ENCODE data around the gene RPAP3. TPM values are rescaled to one million over a fixed set of nuclear protein-coding genes. Genes with fewer than 3 reads are reported as not detected.

The RPAP3 gene
- total RNA-seq, 1 experiment from 2014 or later = 70.0 TPM

DNA sequence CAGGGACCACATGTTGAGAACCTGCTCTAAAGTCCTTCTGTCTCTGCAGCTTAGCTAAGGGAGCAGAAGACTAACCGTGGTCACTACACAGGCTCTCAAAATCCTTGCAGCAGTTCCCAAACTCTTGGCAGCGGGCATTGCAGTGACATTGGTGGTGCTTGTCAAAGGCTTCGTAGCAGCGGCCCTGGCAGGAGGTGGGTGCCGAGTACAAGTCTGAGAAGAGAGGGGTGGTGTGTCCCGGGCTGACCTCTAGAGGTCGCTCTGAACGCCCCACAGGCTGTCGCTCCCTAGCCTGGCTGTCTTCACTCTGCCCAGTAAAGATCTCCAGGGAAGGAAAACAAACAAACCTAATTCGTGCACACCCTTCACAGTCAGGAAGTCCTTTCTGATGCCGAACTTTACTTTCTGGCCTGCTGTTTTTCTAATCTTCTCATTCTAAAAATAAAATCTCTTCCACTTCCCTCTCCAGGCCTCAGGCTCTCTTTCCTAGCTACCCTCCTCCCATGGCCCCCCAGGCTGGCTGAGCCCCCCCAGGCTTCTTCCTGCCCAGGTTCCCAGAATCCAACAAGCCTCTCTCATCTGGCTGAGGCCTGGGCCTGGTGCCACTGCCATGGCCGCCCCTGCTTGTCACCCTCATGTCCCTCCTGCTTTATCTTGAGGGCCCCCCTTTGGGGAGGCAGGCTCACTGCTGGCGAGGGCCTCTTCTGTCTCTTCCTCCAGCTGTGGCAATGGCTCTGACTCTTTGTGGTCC is 11.8 kb upstream of the RPAP3 start:
- peaks cover 7% of the 10 kb centered on the region; the same call in 1 of the 2 replicates for H3K4me1 ChIP-seq
- no peak overlapping the region for H3K27ac ChIP-seq
- DNase-seq = peak; percentile 86 to 92
- no peaks in the 10 kb centered on the region for H3K9me3 ChIP-seq (replicated peaks)
- no peaks in the 10 kb centered on the region for H3K27me3 ChIP-seq
- H3K4me3 ChIP-seq = no peak overlapping the region
- H3K36me3 ChIP-seq = no peaks in the 10 kb centered on the region

- no peak for DNase-seq
- Histone ChIP-seq H3K4me3 (no peak overlapping the region), H3K4me1 (peaks cover 7% of the 10 kb centered on the region; the same call in 1 of the 2 replicates), H3K27ac (no peak overlapping the region), H3K9me3 (replicated peaks) (no peaks in the 10 kb centered on the region), H3K27me3 (no peaks in the 10 kb centered on the region), H3K36me3 (no peaks in the 10 kb centered on the region)
Observed at GRCh38 chr12:47717046-47717442, 11.2 kb upstream of the RPAP3 start.

GRCh38 chr12:47715877-47716548 is 10.2 kb upstream of the RPAP3 start:
- peaks cover 7% of the 10 kb centered on the region; the same call in 1 of the 2 replicates for H3K4me1 ChIP-seq
- H3K36me3 ChIP-seq = no peaks in the 10 kb centered on the region
- H3K9me3 ChIP-seq (replicated peaks) = no peaks in the 10 kb centered on the region
- no peak overlapping the region for H3K4me3 ChIP-seq
- no peak overlapping the region for H3K27ac ChIP-seq
- H3K27me3 ChIP-seq = no peaks in the 10 kb centered on the region
- DNase-seq = no peak

- Histone ChIP-seq H3K27ac (no peak overlapping the region), H3K4me1 (peaks cover 7% of the 10 kb centered on the region; the same call in 1 of the 2 replicates), H3K36me3 (no peaks in the 10 kb centered on the region), H3K9me3 (replicated peaks) (no peaks in the 10 kb centered on the region), H3K4me3 (no peak overlapping the region), H3K27me3 (no peaks in the 10 kb centered on the region)
- DNase-seq = peak; percentile 71 to 95
Observed at GRCh38 chr12:47715393-47715876, 9.6 kb upstream of the RPAP3 start.

DNA sequence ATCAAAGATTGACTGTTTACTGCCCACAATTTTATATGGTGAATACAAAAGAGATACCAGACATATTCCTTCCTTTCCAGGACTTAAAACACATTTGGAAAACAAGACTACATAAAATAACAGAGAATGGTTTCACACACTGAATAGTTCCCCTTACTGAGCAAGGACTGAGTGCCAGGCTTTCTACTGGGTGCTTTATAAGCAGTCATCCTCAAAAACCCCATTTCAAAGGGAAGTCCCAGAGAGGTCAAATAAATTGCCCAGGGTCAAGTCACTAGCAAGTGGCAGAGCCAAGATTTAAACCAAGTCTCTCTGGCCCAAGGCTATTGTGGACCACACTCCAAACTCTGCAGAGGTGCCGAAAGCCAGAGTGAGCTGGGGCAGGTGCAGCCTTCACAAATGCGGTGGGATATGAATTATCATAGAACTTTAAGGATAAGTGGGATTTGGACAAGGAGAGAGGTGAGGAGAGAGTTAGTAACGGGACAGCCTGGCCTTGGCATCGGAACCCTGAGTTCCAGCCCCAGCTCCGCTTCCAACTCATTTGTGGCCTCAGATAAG is 9.1 kb upstream of the RPAP3 start:
- no peak overlapping the region for H3K4me3 ChIP-seq
- H3K36me3 ChIP-seq = no peaks in the 10 kb centered on the region
- no peaks in the 10 kb centered on the region for H3K9me3 ChIP-seq (replicated peaks)
- no peaks in the 10 kb centered on the region for H3K27me3 ChIP-seq
- H3K27ac ChIP-seq = no peak overlapping the region
- DNase-seq = no peak
- peaks cover 7% of the 10 kb centered on the region; the same call in 1 of the 2 replicates for H3K4me1 ChIP-seq

GRCh38 chr12:47712171-47712570 is 6.3 kb upstream of the RPAP3 start:
- H3K36me3 ChIP-seq = no peaks in the 10 kb centered on the region
- H3K9me3 ChIP-seq (replicated peaks) = no peaks in the 10 kb centered on the region
- no peak for DNase-seq
- no peak overlapping the region for H3K4me3 ChIP-seq
- H3K27me3 ChIP-seq = no peaks in the 10 kb centered on the region
- no peak overlapping the region for H3K27ac ChIP-seq
- H3K4me1 ChIP-seq = peaks cover 2% of the 10 kb centered on the region; the same call in 1 of the 2 replicates

DNA sequence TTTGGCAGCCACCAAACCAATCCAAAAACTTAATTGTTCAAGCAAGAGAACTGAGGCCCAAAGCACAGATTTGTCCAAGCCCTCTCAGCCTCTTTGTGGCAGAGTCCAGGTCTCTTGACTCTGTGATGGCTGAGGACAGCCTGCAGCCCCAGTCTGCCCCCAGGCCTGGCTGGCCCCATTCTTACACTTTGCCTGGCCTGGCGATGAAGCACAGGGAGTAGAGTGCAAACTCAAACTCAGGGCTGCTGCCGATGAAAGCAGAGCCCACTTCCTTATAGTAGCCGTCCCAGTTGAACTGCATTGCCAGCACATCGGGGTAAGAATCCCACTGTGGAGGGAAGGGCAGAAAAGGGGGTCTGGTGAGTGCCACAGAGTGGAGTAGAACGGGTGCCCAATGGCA is 5.6 kb upstream of the RPAP3 start:
- Histone ChIP-seq H3K4me1 (no peaks in the 10 kb centered on the region), H3K9me3 (replicated peaks) (no peaks in the 10 kb centered on the region), H3K27ac (no peak overlapping the region), H3K4me3 (no peak overlapping the region), H3K36me3 (no peaks in the 10 kb centered on the region), H3K27me3 (no peaks in the 10 kb centered on the region)
- no peak for DNase-seq

- H3K27ac ChIP-seq = no peak overlapping the region
- DNase-seq = no peak
- no peaks in the 10 kb centered on the region for H3K4me1 ChIP-seq
- no peaks in the 10 kb centered on the region for H3K36me3 ChIP-seq
- H3K4me3 ChIP-seq = no peak overlapping the region
- H3K27me3 ChIP-seq = no peaks in the 10 kb centered on the region
- H3K9me3 ChIP-seq (replicated peaks) = no peaks in the 10 kb centered on the region
Observed at GRCh38 chr12:47710278-47710677, 4.4 kb upstream of the RPAP3 start.

GRCh38 chr12:47709671-47710070 is 3.8 kb upstream of the RPAP3 start:
- Histone ChIP-seq H3K9me3 (replicated peaks) (no peaks in the 10 kb centered on the region), H3K27me3 (no peaks in the 10 kb centered on the region), H3K4me3 (no peak overlapping the region), H3K4me1 (no peaks in the 10 kb centered on the region), H3K27ac (no peak overlapping the region), H3K36me3 (no peaks in the 10 kb centered on the region)
- DNase-seq = no peak

- Histone ChIP-seq H3K4me3 (no peak overlapping the region), H3K9me3 (replicated peaks) (no peaks in the 10 kb centered on the region), H3K4me1 (no peaks in the 10 kb centered on the region), H3K27me3 (no peaks in the 10 kb centered on the region), H3K27ac (no peak overlapping the region), H3K36me3 (no peaks in the 10 kb centered on the region)
- no peak for DNase-seq
Observed at GRCh38 chr12:47709237-47709636, 3.4 kb upstream of the RPAP3 start.

DNA sequence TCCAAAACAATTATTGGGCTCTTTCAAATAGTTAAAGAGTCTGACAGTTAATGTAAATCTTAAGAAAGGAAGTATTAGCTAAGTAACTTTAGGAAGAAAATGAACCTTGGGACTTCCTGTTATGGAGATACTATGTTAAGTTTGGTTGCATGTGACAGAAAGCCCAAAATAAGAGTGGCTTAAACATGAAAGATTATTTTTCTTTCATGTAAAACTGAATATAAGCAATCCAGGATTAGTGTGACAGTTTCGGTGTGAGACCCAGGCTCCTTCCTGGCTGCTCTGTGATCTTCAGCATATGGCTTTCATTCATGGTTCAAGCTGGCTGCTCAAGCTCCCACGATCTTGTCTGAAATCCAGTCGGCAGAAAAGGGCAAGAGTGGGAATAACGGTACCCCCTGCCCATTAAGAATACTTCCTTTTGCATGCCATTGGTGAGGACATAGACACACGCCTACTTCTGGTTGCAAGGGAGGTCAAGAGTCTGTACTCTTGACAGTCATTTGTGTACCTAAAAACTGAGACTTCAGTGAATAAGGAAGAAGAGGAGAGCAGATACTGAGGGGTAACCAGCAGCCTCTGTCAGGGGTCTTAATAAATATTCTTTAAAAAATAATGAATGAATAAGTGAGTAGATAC is 2.2 kb upstream of the RPAP3 start:
- no peak for DNase-seq
- H3K4me3 ChIP-seq = no peak overlapping the region

DNA sequence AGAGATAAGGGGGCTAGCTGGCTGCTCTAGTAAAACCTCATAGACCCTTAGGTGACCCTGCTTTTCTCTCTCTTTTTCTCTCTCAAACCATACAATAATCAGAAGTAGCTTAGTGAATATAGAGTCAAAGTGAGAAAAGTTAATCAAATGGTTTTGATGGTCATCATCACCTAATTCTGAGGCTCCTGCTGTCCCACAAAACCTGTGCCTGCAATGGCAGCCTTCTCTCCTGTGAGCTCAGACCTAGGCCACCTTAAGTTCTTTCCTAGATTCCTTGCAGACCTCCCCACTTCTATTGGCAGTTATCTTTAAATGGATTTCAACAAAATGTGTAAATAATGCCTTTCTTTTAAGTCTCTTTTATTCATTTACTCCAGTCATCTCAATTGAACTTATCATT is 1.5 kb upstream of the RPAP3 start:
- Histone ChIP-seq H3K4me1 (no peaks in the 10 kb centered on the region), H3K9me3 (replicated peaks) (no peaks in the 10 kb centered on the region)
- DNase-seq = no peak

More for the DNA sequence above, 2.2 kb upstream of the RPAP3 start:
- Histone ChIP-seq H3K4me1 (no peaks in the 10 kb centered on the region), H3K9me3 (replicated peaks) (no peaks in the 10 kb centered on the region), H3K27ac (no peak overlapping the region), H3K36me3 (no peaks in the 10 kb centered on the region), H3K27me3 (no peaks in the 10 kb centered on the region)

DNA sequence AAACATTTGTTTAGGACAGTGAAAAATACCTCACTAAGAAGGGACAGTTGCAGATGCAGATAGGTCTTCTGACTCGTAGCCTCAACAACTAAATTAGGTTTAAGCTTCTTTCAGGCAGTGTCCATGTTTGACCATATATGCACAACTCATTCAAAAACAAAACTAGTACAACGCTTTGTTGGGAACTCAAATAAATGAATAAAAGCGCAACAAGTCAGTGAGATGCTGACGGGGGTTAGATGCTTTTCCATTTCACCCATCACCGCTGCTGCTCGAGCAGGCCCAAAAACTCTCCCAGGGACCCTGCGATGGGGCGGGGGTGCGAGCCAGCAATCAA is 633 bp downstream of the RPAP3 start:
- H3K27me3 ChIP-seq = no peaks in the 10 kb centered on the region
- peak overlapping the region; percentile 81 for H3K4me3 ChIP-seq
- H3K9me3 ChIP-seq (replicated peaks) = no peaks in the 10 kb centered on the region
- no peak for DNase-seq
- no peak overlapping the region; the same call in 1 of the 2 replicates for H3K27ac ChIP-seq
- H3K36me3 ChIP-seq = peaks cover 16% of the 10 kb centered on the region
- H3K4me1 ChIP-seq = no peaks in the 10 kb centered on the region

More for the DNA sequence above, 1.5 kb upstream of the RPAP3 start:
- peaks cover 3% of the 10 kb centered on the region; the same call in 1 of the 2 replicates for H3K36me3 ChIP-seq
- H3K27ac ChIP-seq = no peak overlapping the region
- no peaks in the 10 kb centered on the region for H3K27me3 ChIP-seq
- H3K4me3 ChIP-seq = no peak overlapping the region

DNA sequence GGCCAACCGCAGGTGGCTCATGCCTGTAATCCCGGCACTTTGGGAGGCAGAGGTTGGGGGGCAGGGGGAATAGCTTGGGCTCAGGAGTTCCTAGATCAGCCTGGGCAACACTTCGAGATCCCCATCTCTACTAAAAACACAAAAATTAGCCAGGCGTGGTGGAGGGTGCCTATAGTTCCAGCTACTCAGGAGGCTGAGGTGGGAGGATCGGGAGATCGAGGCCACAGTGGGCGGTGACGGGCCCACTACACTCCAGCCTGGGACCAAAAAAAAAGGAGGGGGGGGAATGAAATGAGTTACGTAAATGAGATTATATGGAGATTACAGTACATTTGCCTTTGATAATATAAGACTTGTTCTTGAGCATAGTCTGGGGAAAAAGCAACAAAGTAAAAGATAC is 1.1 kb downstream of the RPAP3 start:
- Histone ChIP-seq H3K27ac (no peak overlapping the region), H3K9me3 (replicated peaks) (no peaks in the 10 kb centered on the region), H3K36me3 (peaks cover 18% of the 10 kb centered on the region), H3K4me1 (no peaks in the 10 kb centered on the region), H3K4me3 (peak overlapping the region; percentile 81), H3K27me3 (no peaks in the 10 kb centered on the region)
- DNase-seq = no peak

DNA sequence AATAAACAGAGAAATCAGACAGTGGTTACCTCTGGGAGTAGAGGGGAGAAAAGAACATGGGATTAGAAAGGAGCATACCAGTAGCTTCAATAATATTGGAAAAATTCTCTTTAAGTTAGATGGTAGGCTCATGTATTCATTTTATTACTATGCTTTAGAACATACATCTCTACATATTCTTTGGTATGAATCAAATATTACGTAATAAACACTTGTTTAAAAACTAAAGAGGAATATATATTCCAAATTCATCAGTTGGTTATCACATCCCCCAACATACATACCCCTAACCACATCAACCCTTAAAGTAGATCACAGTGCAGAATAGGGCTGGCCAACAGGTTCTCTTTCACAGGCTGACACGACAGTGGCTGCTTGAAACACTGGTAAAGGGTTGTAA is 5.6 kb downstream of the RPAP3 start:
- Histone ChIP-seq H3K9me3 (replicated peaks) (no peaks in the 10 kb centered on the region), H3K27me3 (no peaks in the 10 kb centered on the region), H3K4me1 (no peaks in the 10 kb centered on the region), H3K27ac (no peak overlapping the region), H3K36me3 (peaks cover 48% of the 10 kb centered on the region), H3K4me3 (no peak overlapping the region)
- DNase-seq = no peak
